Suprapubic skin (tissue), 4 donors: ENCODE results near the gene ZNF619. TPM values are rescaled to one million over a fixed set of nuclear protein-coding genes. Genes with fewer than 3 reads are reported as not detected.
"Not testable (repeated sequence)": the region's sequence is repeated elsewhere in the genome, so short reads cannot be mapped to it uniquely, and the experiment has no call there.

Experiments
- DNase-seq, 2 donors: peaks; one replicate each; pipeline ENCODE4 v3.0.0-alpha.2; 2019; ENCODE audit warnings: low spot score in 2 of 2
- H3K27ac ChIP-seq: fragments of 200-600 bp; sonication (generic); one replicate; pipeline ENCODE4 v1.5.1; 2019
- H3K27me3 ChIP-seq: fragments of 200-600 bp; sonication (generic); one replicate; pipeline ENCODE4 v1.5.1; 2019
- H3K36me3 ChIP-seq: fragments of 200-600 bp; sonication (generic); one replicate; pipeline ENCODE4 v1.5.1; 2019
- H3K4me1 ChIP-seq: fragments of 200-600 bp; sonication (generic); one replicate; pipeline ENCODE4 v1.5.1; 2019
- H3K4me3 ChIP-seq: fragments of 200-600 bp; sonication (generic); one replicate; pipeline ENCODE4 v1.5.1; 2019; ENCODE audit warnings: mild to moderate bottlenecking
- H3K9me3 ChIP-seq: fragments of 200-600 bp; sonication (generic); one replicate; pipeline ENCODE4 v1.5.1; 2019
- CTCF ChIP-seq, 2 donors: fragments of 200-600 bp in 1 of 2; fragments of 450-650 bp in 1 of 2; sonication (generic) in 1 of 2; IDR thresholded peaks; one replicate each; pipeline ENCODE4 v1.5.1; 2016 to 2019; ENCODE audit warnings: antibody characterized with exemption in 2 of 2, mild to moderate bottlenecking in 1 of 2, moderate library complexity in 1 of 2
- EP300 ChIP-seq: sonication (generic); formaldehyde crosslinking; IDR thresholded peaks from one replicate; pipeline ENCODE4 v1.6.1; 2017; ENCODE audit warnings: antibody characterized with exemption
- POLR2A ChIP-seq, 2 donors: fragments of 450-650 bp; IDR thresholded peaks; one replicate each; pipeline ENCODE4 v1.6.1; 2017; ENCODE audit warnings: antibody characterized with exemption in 2 of 2, mild to moderate bottlenecking in 2 of 2, moderate library complexity in 2 of 2
- POLR2AphosphoS5 ChIP-seq, 3 donors: sonication (generic); formaldehyde crosslinking; IDR thresholded peaks; one replicate each; pipeline ENCODE4 v1.6.1; 2017; ENCODE audit warnings: antibody characterized with exemption in 3 of 3
- WGBS: methylation state at CpG from one replicate; pipeline ENCODE4 v1.1.5; 2018; 5-methylcytosine and 5-hydroxymethylcytosine counted together
- total RNA-seq, 4 donors: library from RNA; depleted of rRNA; stranded (reverse); fragments of >200 nt; gene quantifications; one replicate each; pipeline ENCODE4 v1.1.0, GENCODE V29; 2016

ZNF619 gene
- total RNA-seq, 4 donors from 2014 or later = 4.1 to 10.4 (median 6.1) TPM

GRCh38 chr3:40453933-40454332, 23.0 kb upstream of the ZNF619 start:
- 48% methylated on average over 6 of the region's 6 CpGs for whole genome bisulfite sequencing
- peaks cover 4% of the 10 kb centered on the region for H3K36me3 ChIP-seq
- H3K9me3 ChIP-seq = no peaks in the 10 kb centered on the region
- H3K27me3 ChIP-seq = no peaks in the 10 kb centered on the region
- H3K4me3 ChIP-seq = peak overlapping the region; percentile 78
- DNase-seq = no peak
- H3K27ac ChIP-seq = no peak overlapping the region
- peaks cover 43% of the 10 kb centered on the region for H3K4me1 ChIP-seq
- TF ChIP-seq CTCF (IDR thresholded peaks at IDR 0.05) (no peak), POLR2AphosphoS5 (IDR thresholded peaks at IDR 0.05) (no peak), EP300 (no peak), POLR2A (IDR thresholded peaks at IDR 0.05) (no peak)

GRCh38 chr3:40455328-40455727, 21.6 kb upstream of the ZNF619 start:
- TF ChIP-seq POLR2AphosphoS5 (IDR thresholded peaks at IDR 0.05) (no peak), CTCF (IDR thresholded peaks at IDR 0.05) (no peak), POLR2A (IDR thresholded peaks at IDR 0.05) (no peak), EP300 (no peak)
- no peak for DNase-seq
- H3K4me3 ChIP-seq = no peak overlapping the region
- H3K27me3 ChIP-seq = no peaks in the 10 kb centered on the region
- H3K27ac ChIP-seq = no peak overlapping the region
- peaks cover 50% of the 10 kb centered on the region for H3K4me1 ChIP-seq
- H3K9me3 ChIP-seq = no peaks in the 10 kb centered on the region
- H3K36me3 ChIP-seq = peaks cover 17% of the 10 kb centered on the region
- 90% methylated on average over 4 of the region's 4 CpGs for WGBS

- DNase-seq = no peak
- peak overlapping the region; percentile 90 for H3K4me3 ChIP-seq
- H3K27ac ChIP-seq = peak overlapping the region; percentile 89
- WGBS = 51% methylated on average over 29 of the region's 29 CpGs
- peaks cover 28% of the 10 kb centered on the region for H3K36me3 ChIP-seq
- H3K27me3 ChIP-seq = no peaks in the 10 kb centered on the region
- no peaks in the 10 kb centered on the region for H3K9me3 ChIP-seq
- H3K4me1 ChIP-seq = peaks cover 50% of the 10 kb centered on the region
- no peak for TF ChIP-seq POLR2A (IDR thresholded peaks at IDR 0.05)
- TF ChIP-seq POLR2AphosphoS5 (IDR thresholded peaks at IDR 0.05) = no peak
- TF ChIP-seq CTCF (IDR thresholded peaks at IDR 0.05) = no peak
- TF ChIP-seq EP300 = no peak
Observed at GRCh38 chr3:40456279-40456939, 20.5 kb upstream of the ZNF619 start.

GRCh38 chr3:40456940-40457823, 19.7 kb upstream of the ZNF619 start, which contains the start of gene RPL14:
RPL14 (plus strand) TSS chr3:40457339; CDS start chr3:40457472, 133 bp downstream.
- peaks cover 45% of the 10 kb centered on the region for H3K4me1 ChIP-seq
- H3K4me3 ChIP-seq = peak within 1 kb of the TSS; percentile 90
- H3K9me3 ChIP-seq = no peaks in the 10 kb centered on the region
- H3K27me3 ChIP-seq = no peaks in the 10 kb centered on the region
- DNase-seq = peak; percentile 98 to 99
- under 1% methylated on average over 36 of the region's 79 CpGs for WGBS
- TF ChIP-seq POLR2A (IDR thresholded peaks at IDR 0.05) = peak; percentile 90 to 96
- no peak for TF ChIP-seq CTCF (IDR thresholded peaks at IDR 0.05)
- TF ChIP-seq POLR2AphosphoS5 (IDR thresholded peaks at IDR 0.05) = peak; percentile 84 to 95 (median 86)
- H3K36me3 ChIP-seq = peaks cover 35% of the 10 kb centered on the region
- peak within 1 kb of the TSS; percentile 89 for H3K27ac ChIP-seq

- WGBS = 86% methylated on average over 4 of the region's 4 CpGs
- Histone ChIP-seq H3K27ac (no peak overlapping the region), H3K27me3 (no peaks in the 10 kb centered on the region), H3K4me1 (peaks cover 38% of the 10 kb centered on the region), H3K36me3 (peaks cover 48% of the 10 kb centered on the region), H3K4me3 (peak overlapping the region; percentile 90), H3K9me3 (no peaks in the 10 kb centered on the region)
- DNase-seq = no peak
- TF ChIP-seq EP300 = no peak
- TF ChIP-seq POLR2A (IDR thresholded peaks at IDR 0.05) = no peak
- no peak for TF ChIP-seq CTCF (IDR thresholded peaks at IDR 0.05)
- TF ChIP-seq POLR2AphosphoS5 (IDR thresholded peaks at IDR 0.05) = no peak
Observed at GRCh38 chr3:40458473-40458872, 18.4 kb upstream of the ZNF619 start.

GRCh38 chr3:40460481-40460880, 16.4 kb upstream of the ZNF619 start:
- H3K27ac ChIP-seq, DNase-seq, H3K9me3 ChIP-seq, H3K27me3 ChIP-seq, H3K4me3 ChIP-seq: not testable (repeated sequence)
- Histone ChIP-seq H3K4me1 (peaks cover 26% of the 10 kb centered on the region), H3K36me3 (peaks cover 58% of the 10 kb centered on the region)
- WGBS = 80% methylated on average over 6 of the region's 6 CpGs
